Fibroblast of gingiva (primary cell): ENCODE results near the gene RCC2.
A peak's percentile ranks its signal among the peaks of the same experiment; 100 is the strongest.
"Not testable (repeated sequence)": the region's sequence is repeated elsewhere in the genome, so short reads cannot be mapped to it uniquely, and the experiment has no call there.

Source experiments
- DNase-seq: peaks from one replicate; pipeline ENCODE4 v3.0.0-alpha.2; 2011; ENCODE audit warnings: low read depth

Gene RCC2

GRCh38 chr1:17439250-17440073 is at the start of gene RCC2:
RCC2 (minus strand) TSS chr1:17439677; CDS start chr1:17438514, 1,163 bp downstream.
- peak; percentile 86 for DNase-seq

- DNase-seq, result no peak
Observed at GRCh38 chr1:17486242-17486641, 46.8 kb upstream of the RCC2 start.

GRCh38 chr1:17485281-17485680 is 45.8 kb upstream of the RCC2 start:
- DNase-seq, result no peak

- not testable (repeated sequence) for DNase-seq
Observed at GRCh38 chr1:17481981-17482380, 42.5 kb upstream of the RCC2 start.

- DNase-seq, result no peak
Observed at GRCh38 chr1:17480846-17481245, 41.4 kb upstream of the RCC2 start.

- peak; percentile 31 for DNase-seq
Observed at GRCh38 chr1:17475752-17476151, 36.3 kb upstream of the RCC2 start.

GRCh38 chr1:17474836-17475555 is 35.5 kb upstream of the RCC2 start:
- not testable (repeated sequence) for DNase-seq

- no peak for DNase-seq
Observed at GRCh38 chr1:17472814-17473213, 33.3 kb upstream of the RCC2 start.

- no peak for DNase-seq
Observed at GRCh38 chr1:17471393-17471792, 31.9 kb upstream of the RCC2 start.

GRCh38 chr1:17470021-17470799 is 30.7 kb upstream of the RCC2 start:
- no peak for DNase-seq

- not testable (repeated sequence) for DNase-seq
Observed at GRCh38 chr1:17468357-17469265, 29.1 kb upstream of the RCC2 start.

- no peak for DNase-seq
Observed at GRCh38 chr1:17466359-17466758, 26.9 kb upstream of the RCC2 start.

- DNase-seq, result no peak
Observed at GRCh38 chr1:17465228-17465627, 25.8 kb upstream of the RCC2 start.

- DNase-seq, result no peak
Observed at GRCh38 chr1:17463991-17464390, 24.5 kb upstream of the RCC2 start.

GRCh38 chr1:17462669-17463068 is 23.2 kb upstream of the RCC2 start:
- no peak for DNase-seq

GRCh38 chr1:17460219-17460618 is 20.7 kb upstream of the RCC2 start:
- DNase-seq, result no peak

- DNase-seq, result no peak
Observed at GRCh38 chr1:17458794-17459193, 19.3 kb upstream of the RCC2 start.

GRCh38 chr1:17452686-17453085 is 13.2 kb upstream of the RCC2 start:
- DNase-seq, result no peak

- not testable (repeated sequence) for DNase-seq
Observed at GRCh38 chr1:17452203-17452602, 12.7 kb upstream of the RCC2 start.

GRCh38 chr1:17451731-17452130 is 12.3 kb upstream of the RCC2 start:
- DNase-seq, result no peak

GRCh38 chr1:17447501-17447992 is 8.1 kb upstream of the RCC2 start:
- DNase-seq, result peak; percentile 61
